DOHH2 (cell line): ENCODE data around the gene RAPGEF5.

ENCODE experiments used
- H3F3A ChIP-seq: fragments of 200-600 bp; sonication (generic), shearing (Covaris generic); 2 replicates; pipeline ENCODE4 v1.6.0; 2016; ENCODE audit warnings: antibody characterized with exemption, mild to moderate bottlenecking; ENCODE audit not compliant: control insufficient read depth, insufficient read depth
- H3K27ac ChIP-seq: fragments of 200-600 bp; sonication (generic); 2 replicates; pipeline ENCODE4 v1.5.1; 2014; ENCODE audit warnings: low read depth, mild to moderate bottlenecking, low read length, moderate library complexity
- H3K27me3 ChIP-seq: fragments of 200-600 bp; sonication (generic); 2 replicates; pipeline ENCODE4 v1.6.1; 2014; ENCODE audit warnings: mild to moderate bottlenecking, low read length, mixed read lengths; ENCODE audit not compliant: control insufficient read depth
- H3K36me3 ChIP-seq: fragments of 200-600 bp; sonication (generic); 2 replicates; pipeline ENCODE4 v1.6.1; 2014; ENCODE audit warnings: mild to moderate bottlenecking, low read length, moderate library complexity, mixed read lengths; ENCODE audit not compliant: control insufficient read depth
- H3K4me1 ChIP-seq: fragments of 200-600 bp; sonication (generic); 2 replicates; pipeline ENCODE4 v1.6.1; 2014; ENCODE audit warnings: mild to moderate bottlenecking, low read length, mixed read lengths; ENCODE audit not compliant: control insufficient read depth
- H3K4me2 ChIP-seq: fragments of 200-600 bp; sonication (generic); 2 replicates; pipeline ENCODE4 v1.6.0; 2014; ENCODE audit warnings: mild to moderate bottlenecking, low read length, moderate library complexity
- H3K4me3 ChIP-seq: fragments of 200-600 bp; sonication (generic); 2 replicates; pipeline ENCODE4 v1.5.1; 2014; ENCODE audit warnings: mild to moderate bottlenecking, low read length, mixed read lengths
- H3K79me2 ChIP-seq: fragments of 200-600 bp; sonication (generic); 2 replicates; pipeline ENCODE4 v1.6.1; 2014; ENCODE audit warnings: mild to moderate bottlenecking, low read length, mixed read lengths; ENCODE audit not compliant: control insufficient read depth
- H3K9me2 ChIP-seq: fragments of 200-600 bp; sonication (generic); replicated peaks from 2 replicates; pipeline ENCODE4 v1.6.1; 2014; ENCODE audit warnings: mild to moderate bottlenecking, low read length, mixed read lengths; ENCODE audit not compliant: control insufficient read depth
- H3K9me3 ChIP-seq: fragments of 200-600 bp; sonication (generic); 2 replicates; pipeline ENCODE4 v1.6.1; 2014; ENCODE audit warnings: antibody characterized with exemption, low read length, mixed read lengths; ENCODE audit not compliant: control insufficient read depth, insufficient read depth
- H4K20me1 ChIP-seq: fragments of 200-600 bp; sonication (generic); 2 replicates; pipeline ENCODE4 v1.6.0; 2014; ENCODE audit warnings: low read depth, mild to moderate bottlenecking, antibody characterized with exemption, low read length, moderate library complexity; ENCODE audit not compliant: control insufficient read depth, insufficient read depth
- CTCF ChIP-seq: fragments of 200-600 bp; sonication (generic); IDR thresholded peaks from one replicate; pipeline ENCODE4 v1.5.1; 2014; ENCODE audit warnings: antibody characterized with exemption, mild to moderate bottlenecking, low read depth, low read length; ENCODE audit not compliant: poor library complexity, severe bottlenecking
- EZH2phosphoT487 ChIP-seq: fragments of 200-600 bp; sonication (generic); IDR thresholded peaks from 2 replicates; pipeline ENCODE4 v1.6.1; 2017; ENCODE audit warnings: borderline replicate concordance, mild to moderate bottlenecking, antibody characterized with exemption, low read length, moderate library complexity, mixed read lengths

The RAPGEF5 gene

GRCh38 chr7:22110881-22111280, 246.1 kb downstream of the RAPGEF5 start:
- Histone ChIP-seq H3K9me3 (no peaks in the 10 kb centered on the region), H3K4me3 (no peak overlapping the region), H3F3A (peaks cover 52% of the 10 kb centered on the region), H3K36me3 (peaks cover 27% of the 10 kb centered on the region), H3K4me1 (peaks cover 17% of the 10 kb centered on the region; the same call in 1 of the 2 replicates), H3K79me2 (no peaks in the 10 kb centered on the region), H3K9me2 (no peaks in the 10 kb centered on the region), H3K27me3 (no peaks in the 10 kb centered on the region), H3K4me2 (no peak overlapping the region), H3K27ac (peak overlapping the region; percentile 17; the same call in 1 of the 2 replicates), H4K20me1 (peaks cover 4% of the 10 kb centered on the region; the same call in 1 of the 2 replicates)
- TF ChIP-seq CTCF = no peak
- TF ChIP-seq EZH2phosphoT487 = no peak

GRCh38 chr7:22110227-22110839, 246.6 kb downstream of the RAPGEF5 start:
- TF ChIP-seq CTCF (peak; percentile 73), EZH2phosphoT487 (no peak)
- no peak overlapping the region for H3K4me2 ChIP-seq
- peaks cover 4% of the 10 kb centered on the region; the same call in 1 of the 2 replicates for H4K20me1 ChIP-seq
- H3K4me3 ChIP-seq = no peak overlapping the region
- H3K27me3 ChIP-seq = no peaks in the 10 kb centered on the region
- peaks cover 17% of the 10 kb centered on the region; the same call in 1 of the 2 replicates for H3K4me1 ChIP-seq
- H3F3A ChIP-seq = peaks cover 54% of the 10 kb centered on the region
- peak overlapping the region; percentile 17; the same call in 1 of the 2 replicates for H3K27ac ChIP-seq
- no peaks in the 10 kb centered on the region for H3K9me3 ChIP-seq
- H3K36me3 ChIP-seq = peaks cover 27% of the 10 kb centered on the region
- no peaks in the 10 kb centered on the region for H3K79me2 ChIP-seq
- no peaks in the 10 kb centered on the region for H3K9me2 ChIP-seq

- Histone ChIP-seq H3K4me2 (no peak overlapping the region), H3K4me1 (peaks cover 17% of the 10 kb centered on the region; the same call in 1 of the 2 replicates), H3K36me3 (peaks cover 27% of the 10 kb centered on the region), H3K27ac (no peak overlapping the region), H3K9me2 (no peaks in the 10 kb centered on the region), H3F3A (peaks cover 56% of the 10 kb centered on the region), H3K4me3 (no peak overlapping the region), H3K27me3 (no peaks in the 10 kb centered on the region), H3K79me2 (no peaks in the 10 kb centered on the region), H4K20me1 (peaks cover 4% of the 10 kb centered on the region; the same call in 1 of the 2 replicates), H3K9me3 (no peaks in the 10 kb centered on the region)
- TF ChIP-seq EZH2phosphoT487 (no peak), CTCF (peak; percentile 70)
Observed at GRCh38 chr7:22109761-22110160, 247.2 kb downstream of the RAPGEF5 start.
